ENCODE measurements around the gene NUTM1.
"Not testable (repeated sequence)": the region's sequence is repeated elsewhere in the genome, so short reads cannot be mapped to it uniquely, and the experiment has no call there.

Gene NUTM1

DNA sequence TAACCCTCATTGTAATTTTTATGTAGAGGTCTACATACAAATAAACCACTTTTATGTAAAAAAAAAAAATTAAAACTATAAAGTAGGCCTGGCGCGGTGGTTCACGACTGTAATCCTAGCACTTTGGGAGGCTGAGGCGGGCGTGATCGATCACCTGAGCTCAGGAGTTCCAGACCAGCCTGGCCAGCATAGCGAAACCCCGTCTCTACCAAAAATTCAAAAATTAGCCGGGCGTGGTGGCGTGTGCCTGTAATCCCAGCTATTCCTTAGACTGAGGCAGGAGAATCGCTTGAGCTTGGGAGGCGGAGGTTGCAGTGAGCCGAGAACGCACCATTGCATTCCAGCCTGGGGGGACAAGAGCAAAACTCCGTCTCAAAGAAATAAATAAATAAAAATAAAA is 4.8 kb upstream of the NUTM1 start:
- in situ Hi-C loops (cut with HindIII; ENCODE audit: low pct_ligation_motif_present, low sequenced_read_pairs) = loop anchor here (25.0 kb wide), 1 partner anchor 101 kb away; the partner anchor contains the start of gene EMC4
- Histone ChIP-seq H3K27me3 (replicated peaks) (no peaks in the 10 kb centered on the region), H3K36me3 (replicated peaks) (peaks cover 10% of the 10 kb centered on the region), H3K4me3 (ENCODE audit: low read depth, low read length) (peak overlapping the region; percentile 31), H3K27ac (peak overlapping the region; percentile 83)
- no peak for DNase-seq
- TF ChIP-seq, protein P1, sequence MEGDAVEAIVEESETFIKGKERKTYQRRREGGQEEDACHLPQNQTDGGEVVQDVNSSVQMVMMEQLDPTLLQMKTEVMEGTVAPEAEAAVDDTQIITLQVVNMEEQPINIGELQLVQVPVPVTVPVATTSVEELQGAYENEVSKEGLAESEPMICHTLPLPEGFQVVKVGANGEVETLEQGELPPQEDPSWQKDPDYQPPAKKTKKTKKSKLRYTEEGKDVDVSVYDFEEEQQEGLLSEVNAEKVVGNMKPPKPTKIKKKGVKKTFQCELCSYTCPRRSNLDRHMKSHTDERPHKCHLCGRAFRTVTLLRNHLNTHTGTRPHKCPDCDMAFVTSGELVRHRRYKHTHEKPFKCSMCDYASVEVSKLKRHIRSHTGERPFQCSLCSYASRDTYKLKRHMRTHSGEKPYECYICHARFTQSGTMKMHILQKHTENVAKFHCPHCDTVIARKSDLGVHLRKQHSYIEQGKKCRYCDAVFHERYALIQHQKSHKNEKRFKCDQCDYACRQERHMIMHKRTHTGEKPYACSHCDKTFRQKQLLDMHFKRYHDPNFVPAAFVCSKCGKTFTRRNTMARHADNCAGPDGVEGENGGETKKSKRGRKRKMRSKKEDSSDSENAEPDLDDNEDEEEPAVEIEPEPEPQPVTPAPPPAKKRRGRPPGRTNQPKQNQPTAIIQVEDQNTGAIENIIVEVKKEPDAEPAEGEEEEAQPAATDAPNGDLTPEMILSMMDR (IDR thresholded peaks at IDR 0.05; ENCODE audit: low read depth, low read length, missing control alignments) = no peak

DNA sequence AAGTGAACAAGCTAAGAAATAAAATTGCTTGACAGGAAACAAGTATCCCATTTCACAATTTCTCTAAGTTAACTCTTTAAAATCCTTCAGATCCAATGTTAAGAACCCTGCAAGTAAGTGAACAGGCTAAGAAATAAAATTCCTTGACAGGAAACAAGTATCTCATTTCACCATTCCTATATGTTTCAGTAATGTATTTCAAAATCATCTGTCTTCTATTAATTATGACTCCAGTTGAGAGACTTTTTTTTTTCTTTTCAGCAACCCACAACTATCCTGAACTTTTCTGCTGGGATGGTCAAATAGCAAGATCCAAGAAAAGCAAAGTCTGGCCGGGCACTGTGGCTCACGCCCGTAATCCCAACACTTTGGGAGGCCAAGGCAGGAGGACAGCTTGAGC is 3.2 kb upstream of the NUTM1 start:
- Histone ChIP-seq H3K27me3 (replicated peaks) (no peaks in the 10 kb centered on the region), H3K4me3 (ENCODE audit: low read depth, low read length) (no peak overlapping the region), H3K36me3 (replicated peaks) (peaks cover 10% of the 10 kb centered on the region), H3K27ac (no peak overlapping the region)
- in situ Hi-C loops (cut with HindIII; ENCODE audit: low pct_ligation_motif_present, low sequenced_read_pairs) = loop anchor here (25.0 kb wide), 1 partner anchor 103 kb away; the partner anchor contains the start of gene EMC4
- DNase-seq = no peak
- TF ChIP-seq, protein P1 (IDR thresholded peaks at IDR 0.05; ENCODE audit: low read depth, low read length, missing control alignments) = no peak

DNA sequence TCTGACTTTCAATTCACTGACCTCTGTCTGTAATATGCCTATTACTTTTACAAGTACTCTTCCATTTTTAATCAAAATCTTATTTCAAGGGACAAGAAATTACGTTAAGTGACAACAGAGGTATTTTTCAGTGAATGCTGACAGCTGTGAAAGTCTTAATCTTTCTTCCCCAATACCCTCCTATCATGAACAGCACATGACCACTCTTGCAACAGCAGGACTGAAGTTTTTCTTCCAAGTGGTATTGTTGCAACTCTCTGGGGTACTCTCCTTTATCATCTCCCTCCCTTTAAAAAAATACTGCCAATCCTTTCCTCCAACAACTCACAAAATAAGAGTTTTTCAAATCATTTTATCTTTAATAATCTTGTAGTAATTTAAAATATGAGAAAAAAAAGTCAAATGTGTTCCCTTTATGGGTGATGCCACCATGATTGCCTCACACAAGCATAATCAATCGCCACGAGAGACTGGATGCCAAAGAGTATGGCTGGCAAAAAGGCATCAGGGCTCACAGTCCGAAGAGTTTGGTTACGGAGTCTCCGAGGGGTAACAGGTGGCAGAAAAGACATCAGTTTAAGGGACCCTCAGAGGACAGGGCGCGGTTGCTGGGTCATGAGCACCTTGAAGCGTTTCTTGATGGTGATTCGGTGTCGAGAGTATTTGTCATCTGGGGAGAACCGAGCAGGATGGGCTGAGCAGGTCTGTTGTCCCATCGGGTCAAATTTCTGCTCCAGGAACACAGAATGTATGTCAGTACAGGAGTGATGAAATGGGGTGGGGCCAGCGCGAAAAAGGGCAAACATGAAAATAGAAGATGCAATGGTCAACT is 1.5 kb upstream of the NUTM1 start:
- no peak for DNase-seq
- Histone ChIP-seq H3K27ac (no peak overlapping the region), H3K4me3 (ENCODE audit: low read depth, low read length) (peak overlapping the region; percentile 97), H3K36me3 (replicated peaks) (peaks cover 10% of the 10 kb centered on the region), H3K27me3 (replicated peaks) (no peaks in the 10 kb centered on the region)
- TF ChIP-seq, protein P1 (IDR thresholded peaks at IDR 0.05; ENCODE audit: low read depth, low read length, missing control alignments) = no peak
- in situ Hi-C loops (cut with HindIII; ENCODE audit: low pct_ligation_motif_present, low sequenced_read_pairs) = loop anchor here (25.0 kb wide), 1 partner anchor 104 kb away; the partner anchor contains the start of gene EMC4

DNA sequence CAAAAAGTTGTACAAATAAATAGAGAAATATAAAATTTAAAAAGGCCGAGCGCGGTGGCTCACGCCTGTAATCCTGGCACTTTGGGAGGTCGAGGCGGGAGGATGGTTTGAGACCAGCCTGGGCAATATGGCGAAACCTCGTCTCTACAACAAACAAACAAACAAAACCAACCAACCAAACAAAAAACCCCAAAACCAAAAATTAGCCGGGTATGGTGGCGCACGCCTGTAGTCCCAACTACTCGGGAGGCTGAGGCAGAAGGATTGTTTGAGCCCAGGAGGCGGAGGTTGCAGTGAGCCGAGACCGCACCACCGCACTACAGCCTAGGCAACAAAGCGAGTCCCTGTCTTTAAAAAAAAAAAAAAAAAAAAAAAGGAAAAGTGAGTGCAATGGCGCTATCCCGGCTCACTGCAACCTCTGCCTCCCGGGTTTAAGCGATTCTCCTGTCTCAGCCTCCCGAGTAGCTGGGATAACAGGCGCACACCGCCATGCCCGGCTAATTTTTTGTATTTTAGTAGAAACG is 840 bp upstream of the NUTM1 start:
- DNase-seq = not testable (repeated sequence)
- in situ Hi-C loops (cut with HindIII; ENCODE audit: low pct_ligation_motif_present, low sequenced_read_pairs) = loop anchor here (25.0 kb wide), 1 partner anchor 105 kb away; the partner anchor contains the start of gene EMC4

DNA sequence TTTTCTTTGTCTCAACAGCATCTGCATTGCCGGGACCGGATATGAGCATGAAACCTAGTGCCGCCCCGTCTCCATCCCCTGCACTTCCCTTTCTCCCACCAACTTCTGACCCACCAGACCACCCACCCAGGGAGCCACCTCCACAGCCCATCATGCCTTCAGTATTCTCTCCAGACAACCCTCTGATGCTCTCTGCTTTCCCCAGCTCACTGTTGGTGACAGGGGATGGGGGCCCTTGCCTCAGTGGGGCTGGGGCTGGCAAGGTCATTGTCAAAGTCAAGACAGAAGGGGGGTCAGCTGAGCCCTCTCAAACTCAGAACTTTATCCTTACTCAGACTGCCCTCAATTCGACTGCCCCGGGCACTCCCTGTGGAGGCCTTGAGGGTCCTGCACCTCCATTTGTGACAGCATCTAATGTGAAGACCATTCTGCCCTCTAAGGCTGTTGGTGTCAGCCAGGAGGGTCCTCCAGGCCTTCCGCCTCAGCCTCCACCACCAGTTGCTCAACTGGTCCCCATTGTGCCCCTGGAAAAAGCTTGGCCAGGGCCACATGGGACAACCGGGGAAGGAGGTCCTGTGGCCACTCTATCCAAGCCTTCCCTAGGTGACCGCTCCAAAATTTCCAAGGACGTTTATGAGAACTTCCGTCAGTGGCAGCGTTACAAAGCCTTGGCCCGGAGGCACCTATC is 5.0 kb downstream of the NUTM1 start:
- Histone ChIP-seq H3K27me3 (replicated peaks) (no peaks in the 10 kb centered on the region), H3K27ac (no peak overlapping the region), H3K4me3 (ENCODE audit: low read depth, low read length) (no peak overlapping the region), H3K36me3 (replicated peaks) (no peaks in the 10 kb centered on the region)
- no peak for DNase-seq
- in situ Hi-C loops (cut with HindIII; ENCODE audit: low pct_ligation_motif_present, low sequenced_read_pairs) = loop anchor here (25.0 kb wide), 1 partner anchor 111 kb away; the partner anchor contains the start of gene EMC4
- TF ChIP-seq, protein P1 (IDR thresholded peaks at IDR 0.05; ENCODE audit: low read depth, low read length, missing control alignments) = no peak

More for the DNA sequence above, 840 bp upstream of the NUTM1 start:
- H3K27ac ChIP-seq = peak overlapping the region; percentile 84
- H3K4me3 ChIP-seq (ENCODE audit: low read depth, low read length) = peak overlapping the region; percentile 97
- peaks cover 10% of the 10 kb centered on the region for H3K36me3 ChIP-seq (replicated peaks)
- H3K27me3 ChIP-seq (replicated peaks) = not testable (repeated sequence)
